ENCODE data around the gene EEF1G.
A peak's percentile ranks its signal among the peaks of the same experiment; 100 is the strongest.
"Not testable (repeated sequence)": the region's sequence is repeated elsewhere in the genome, so short reads cannot be mapped to it uniquely, and the experiment has no call there.

The EEF1G gene

DNA sequence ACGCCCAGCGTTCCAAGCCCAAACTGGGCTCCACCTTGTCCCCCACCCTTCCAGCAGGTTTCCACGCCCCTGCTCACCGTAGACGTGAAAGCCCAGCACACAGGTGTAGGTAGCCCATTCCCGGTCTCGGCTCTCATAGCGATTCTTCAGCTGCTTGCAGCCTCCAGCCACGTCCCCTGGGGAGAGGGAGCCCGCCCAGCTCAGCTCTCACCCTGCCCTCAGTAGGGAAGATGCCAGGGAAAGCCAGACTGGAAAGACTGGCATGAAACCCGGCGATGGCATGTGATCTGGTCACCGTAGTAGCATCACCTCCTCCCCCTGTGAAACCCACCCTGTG is 29.3 kb upstream of the EEF1G start:
- no peak for DNase-seq

DNA sequence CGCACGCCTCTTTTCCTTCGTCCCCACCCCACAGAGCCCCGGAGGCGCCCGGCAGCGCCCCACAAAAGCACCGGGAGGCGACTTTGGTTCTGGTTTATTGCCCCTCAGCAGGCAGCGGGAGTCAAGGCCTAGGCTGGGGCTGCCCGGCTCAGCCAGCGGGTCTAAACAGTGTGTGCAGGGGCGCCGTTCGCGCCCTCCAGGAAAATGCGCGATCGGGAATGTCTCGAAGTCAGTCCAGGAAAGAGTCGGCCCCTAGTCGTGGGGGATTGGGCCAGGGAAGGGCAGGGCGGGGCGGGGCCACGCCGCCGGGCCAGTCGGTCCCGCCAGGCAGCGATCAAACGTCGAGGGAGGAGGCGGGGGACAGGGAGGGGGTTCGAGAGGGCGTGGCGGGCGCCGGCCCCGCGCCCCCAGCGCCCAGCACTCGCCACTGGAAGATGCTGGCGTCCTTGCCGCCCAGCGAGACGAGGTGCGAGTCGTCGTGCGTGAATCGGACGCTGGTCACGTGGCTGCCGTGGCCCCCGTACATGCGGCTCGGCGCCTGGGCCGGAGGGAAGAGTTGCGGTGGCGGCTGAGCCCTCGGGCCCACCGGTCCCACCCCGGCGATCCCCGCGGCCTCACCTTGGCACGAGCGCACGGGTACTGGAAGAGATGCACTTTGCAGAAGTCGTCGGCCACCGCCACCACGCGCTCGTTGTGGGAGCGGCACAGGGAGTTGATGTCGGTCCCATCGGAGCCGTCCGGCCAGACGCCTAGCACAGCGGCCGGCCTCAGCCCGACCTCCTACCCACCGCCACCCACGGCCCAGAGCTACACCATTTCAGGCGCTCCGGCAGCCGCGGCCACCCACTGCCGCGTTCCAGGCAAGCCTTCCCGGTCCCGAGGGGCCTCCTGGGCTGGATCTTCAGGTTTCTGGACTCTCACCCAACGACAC is 28.7 kb upstream of the EEF1G start:
- no peak for DNase-seq

DNA sequence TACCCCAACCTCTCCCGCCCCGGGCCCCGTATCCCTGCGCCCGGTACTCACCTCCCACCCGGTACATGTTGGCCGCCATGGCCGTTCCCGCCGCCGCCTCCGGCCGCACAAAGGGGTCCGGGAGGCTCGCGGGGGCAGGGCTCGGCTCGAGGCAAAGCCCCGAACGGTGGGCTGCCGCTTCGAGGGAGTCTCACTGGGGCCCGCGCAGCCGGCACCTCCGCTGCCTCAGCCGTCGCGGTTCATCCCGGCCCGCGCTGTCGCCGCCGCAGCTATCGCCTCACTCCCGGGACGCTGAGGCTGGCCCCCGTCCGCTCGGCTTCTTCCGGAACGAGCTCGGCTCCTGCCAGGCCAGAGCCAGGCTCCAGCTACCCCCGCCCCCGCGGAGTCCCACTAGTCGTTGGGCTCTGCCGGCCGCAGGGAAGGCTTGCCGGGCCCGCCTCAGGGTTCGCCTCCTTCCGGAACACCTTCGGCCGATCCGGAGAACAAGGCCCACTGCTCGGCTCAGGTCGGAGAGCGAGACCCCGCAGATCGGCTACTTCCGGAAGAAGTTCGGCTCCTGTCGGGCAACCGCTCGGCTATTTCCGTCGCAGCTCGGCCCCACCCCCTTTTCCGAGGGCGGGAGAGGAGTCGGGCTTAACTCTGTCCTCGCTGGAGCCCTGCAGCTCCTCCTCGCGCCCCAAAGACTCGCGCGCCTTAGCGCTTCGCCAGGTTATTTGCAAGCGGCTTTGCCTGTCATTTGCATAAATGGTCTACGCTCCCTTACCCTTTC is 27.9 kb upstream of the EEF1G start, which contains the start of gene MTA2:
Gene MTA2, minus strand, starts transcription at position 494 of the 769 bp plus-strand sequence. Its CDS starts 415 bp downstream, at position 79.
- DNase-seq: peak; percentile 100

DNA sequence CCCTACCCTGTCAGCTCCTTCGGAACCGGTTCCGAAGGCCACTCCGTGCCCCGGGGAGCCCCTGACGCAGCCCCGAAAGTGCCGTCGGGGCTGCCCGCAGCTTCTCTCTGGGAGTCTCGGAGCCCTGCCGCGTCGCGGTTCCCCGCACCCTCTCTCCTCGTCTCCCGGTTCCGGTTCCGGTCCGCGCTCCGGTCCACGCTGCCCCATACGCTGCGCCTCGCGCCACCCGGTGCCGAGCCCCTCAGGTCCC is 27.4 kb upstream of the EEF1G start:
- peak; percentile 56 for DNase-seq

DNA sequence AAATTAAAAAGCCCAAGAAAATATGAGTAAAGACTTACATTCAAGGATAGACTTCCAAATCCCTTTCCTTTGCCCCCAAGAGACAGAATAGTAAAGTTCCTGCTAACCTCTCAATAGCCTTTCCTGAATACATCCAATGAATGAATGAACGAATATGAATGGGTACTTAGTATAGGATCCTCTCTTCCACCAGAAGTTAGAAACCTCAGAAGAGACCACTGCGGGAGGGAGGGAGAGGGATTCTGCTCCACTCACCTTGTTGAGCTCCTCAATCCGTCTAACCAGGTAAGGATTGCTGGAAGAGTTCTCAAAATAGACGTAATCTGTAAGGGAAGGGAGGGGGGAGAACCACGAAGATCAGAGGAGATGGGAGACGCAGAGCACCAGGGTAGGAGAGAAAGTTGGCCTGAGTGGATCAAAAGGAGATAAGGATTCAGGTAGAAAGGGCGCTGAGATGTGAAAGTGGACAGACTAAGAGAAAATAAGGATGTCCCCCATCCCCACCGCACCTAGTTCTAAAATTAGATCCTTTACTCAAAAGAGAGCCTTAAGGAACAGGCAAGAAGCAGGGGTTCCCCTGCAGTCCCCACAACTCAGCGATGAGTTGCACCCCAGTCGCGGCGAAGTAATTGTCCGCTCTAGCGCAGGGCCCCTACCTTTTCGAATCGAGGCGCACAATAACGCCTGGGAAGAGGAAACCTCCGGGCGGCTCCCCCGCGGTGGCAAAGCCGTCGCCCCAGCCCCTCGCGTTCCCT is 26.9 kb upstream of the EEF1G start:
- peak; percentile 43 for DNase-seq

DNA sequence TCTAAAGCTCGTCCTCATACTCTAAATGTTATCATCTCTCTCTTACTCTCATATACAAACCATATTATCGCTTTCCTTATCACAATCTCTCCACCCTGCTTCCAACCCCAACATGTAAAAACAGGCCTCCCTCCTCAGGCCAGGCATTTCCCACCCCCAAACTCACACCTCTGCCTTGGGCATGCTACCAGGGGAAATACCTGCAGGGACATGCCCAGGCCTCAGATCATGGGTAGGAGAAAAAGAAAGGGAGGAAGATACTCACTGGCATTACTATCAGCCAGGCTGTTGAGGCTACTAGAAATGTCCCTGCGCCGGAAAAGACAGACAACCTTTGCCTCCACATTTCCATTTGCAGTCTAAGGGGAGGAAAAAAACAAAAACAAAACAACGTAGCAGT is 26.2 kb upstream of the EEF1G start:
- no peak for DNase-seq

DNA sequence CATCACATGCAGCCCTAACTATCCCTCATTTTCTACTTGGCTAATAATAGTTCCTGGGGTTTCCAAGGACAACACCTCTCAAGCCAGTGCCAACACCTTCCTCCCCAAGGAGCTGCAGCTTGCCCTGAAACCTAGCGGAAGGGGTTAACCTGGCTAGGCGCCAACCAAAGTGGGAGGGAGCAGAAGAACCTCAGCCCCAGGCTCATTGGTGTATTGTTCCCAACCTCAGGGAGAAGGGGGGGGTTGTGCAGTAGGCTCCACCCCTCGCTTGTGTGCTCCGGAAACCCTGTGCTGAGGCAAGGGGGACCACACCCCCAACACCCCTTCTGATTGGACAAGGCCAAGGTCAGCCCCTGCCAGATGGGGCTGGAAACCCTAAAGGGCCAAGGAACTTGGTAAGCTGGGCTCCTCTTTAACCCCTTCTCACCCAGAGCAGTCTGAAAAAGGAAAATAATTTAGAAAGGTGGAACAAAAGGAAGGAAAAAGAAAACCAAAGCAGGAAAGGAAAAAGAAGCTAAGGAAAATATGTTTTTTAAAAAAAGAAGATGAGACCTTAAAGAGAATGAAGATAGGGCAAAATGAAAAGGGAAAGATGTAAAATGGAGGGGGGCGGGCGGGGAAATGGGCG is 25.5 kb upstream of the EEF1G start:
- peak; percentile 96 for DNase-seq

DNA sequence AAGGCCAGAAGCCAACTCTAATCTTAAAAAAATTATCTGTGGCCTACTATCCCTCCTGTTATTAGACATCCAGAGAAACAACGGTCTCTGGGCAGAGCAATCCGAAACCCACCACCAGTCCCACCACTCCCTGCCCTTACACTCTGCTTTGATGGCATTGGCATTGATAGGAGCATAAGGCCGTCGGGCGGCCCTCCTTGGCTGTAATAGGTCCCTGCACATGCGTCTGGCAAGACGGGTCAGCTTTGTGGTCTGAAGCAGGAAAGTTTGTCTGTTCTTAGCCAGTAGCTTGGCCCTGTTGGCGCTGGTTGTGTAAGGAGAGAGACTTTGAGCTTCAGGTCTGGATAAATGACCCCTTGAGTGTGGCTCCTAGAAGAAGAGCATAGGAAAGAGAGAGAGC is 21.4 kb upstream of the EEF1G start:
- DNase-seq: no peak

DNA sequence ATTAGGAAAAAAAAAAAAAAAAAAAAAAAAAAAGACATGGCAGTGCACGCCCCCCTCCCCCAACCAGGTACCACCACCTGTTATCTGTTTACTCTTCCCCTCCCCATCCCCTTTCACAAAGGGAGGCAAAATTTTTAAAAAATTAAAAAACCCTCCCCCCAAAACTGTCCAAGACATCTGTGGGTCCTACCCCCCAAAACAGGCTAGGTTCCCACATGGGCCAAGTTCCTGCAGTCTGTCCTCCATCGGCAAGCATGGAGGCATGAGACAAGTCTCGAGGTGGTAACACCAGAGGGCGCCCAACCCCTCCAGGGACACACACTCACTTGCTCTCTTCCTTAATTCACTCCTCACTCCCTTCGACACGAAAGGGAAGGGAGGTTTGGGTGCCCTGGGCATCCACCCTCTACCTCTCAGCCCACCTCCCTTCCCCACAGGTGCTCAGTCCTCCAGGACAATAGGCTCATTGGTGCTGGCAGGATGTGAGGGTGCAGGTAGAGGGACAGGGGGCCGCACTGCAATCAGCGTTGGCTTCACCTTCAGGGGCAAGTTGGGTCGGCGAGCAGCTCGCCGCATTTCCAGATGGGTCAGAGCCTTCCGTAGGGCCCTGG is 19.8 kb upstream of the EEF1G start:
- peak; percentile 79 for DNase-seq

DNA sequence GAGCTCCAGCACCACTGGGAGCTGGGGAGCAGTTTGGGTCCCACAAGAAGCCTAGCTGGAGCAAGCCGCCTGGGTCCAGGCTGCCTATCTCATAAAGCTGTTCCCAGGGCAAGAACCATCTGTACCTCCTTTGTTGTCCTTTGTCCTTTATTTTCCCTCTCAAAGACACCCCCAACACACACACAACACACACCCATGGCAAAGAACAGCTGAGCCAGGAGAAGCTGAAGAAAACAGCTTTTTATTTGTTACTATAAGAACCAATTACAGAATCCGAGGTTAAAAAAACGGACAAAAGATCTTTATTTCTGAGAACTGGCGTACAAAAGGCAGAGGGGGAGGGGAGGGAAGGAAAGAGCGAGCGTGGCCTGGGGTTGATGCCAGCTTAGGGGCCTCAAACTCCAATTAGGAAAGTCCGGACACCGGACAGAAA is 19.3 kb upstream of the EEF1G start:
- DNase-seq: no peak

DNA sequence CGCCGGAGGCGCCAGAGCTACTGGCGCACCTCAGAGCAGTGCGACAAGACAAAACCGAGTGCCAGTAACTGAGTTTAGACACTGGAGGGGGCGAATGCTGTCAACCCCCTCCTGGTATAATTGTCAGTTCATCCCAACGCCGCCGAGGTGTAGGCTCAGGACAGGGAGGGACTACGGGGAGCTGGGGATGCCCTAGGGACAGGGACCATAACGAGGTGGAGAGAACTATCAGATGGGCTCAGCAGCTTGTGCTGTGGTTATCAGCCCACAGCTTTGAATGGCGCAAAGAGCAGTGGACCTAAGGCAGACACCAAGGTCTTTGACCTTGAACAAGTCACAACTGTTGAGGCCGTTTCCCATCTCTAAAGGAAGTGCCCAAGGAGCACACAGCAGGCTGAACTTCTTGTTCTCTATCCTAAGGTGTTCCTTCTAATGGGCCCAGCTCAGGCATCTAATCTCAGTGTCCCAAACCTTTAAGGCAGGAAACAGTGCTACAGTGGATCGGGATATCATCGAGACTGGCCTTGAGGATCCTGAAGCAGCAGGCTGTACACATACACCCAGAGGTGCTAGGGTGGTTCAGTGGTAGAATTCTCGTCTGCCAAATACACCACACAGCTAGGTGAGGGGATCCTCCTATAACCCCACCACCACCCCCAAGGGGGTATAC is 18.6 kb upstream of the EEF1G start:
- DNase-seq: no peak

DNA sequence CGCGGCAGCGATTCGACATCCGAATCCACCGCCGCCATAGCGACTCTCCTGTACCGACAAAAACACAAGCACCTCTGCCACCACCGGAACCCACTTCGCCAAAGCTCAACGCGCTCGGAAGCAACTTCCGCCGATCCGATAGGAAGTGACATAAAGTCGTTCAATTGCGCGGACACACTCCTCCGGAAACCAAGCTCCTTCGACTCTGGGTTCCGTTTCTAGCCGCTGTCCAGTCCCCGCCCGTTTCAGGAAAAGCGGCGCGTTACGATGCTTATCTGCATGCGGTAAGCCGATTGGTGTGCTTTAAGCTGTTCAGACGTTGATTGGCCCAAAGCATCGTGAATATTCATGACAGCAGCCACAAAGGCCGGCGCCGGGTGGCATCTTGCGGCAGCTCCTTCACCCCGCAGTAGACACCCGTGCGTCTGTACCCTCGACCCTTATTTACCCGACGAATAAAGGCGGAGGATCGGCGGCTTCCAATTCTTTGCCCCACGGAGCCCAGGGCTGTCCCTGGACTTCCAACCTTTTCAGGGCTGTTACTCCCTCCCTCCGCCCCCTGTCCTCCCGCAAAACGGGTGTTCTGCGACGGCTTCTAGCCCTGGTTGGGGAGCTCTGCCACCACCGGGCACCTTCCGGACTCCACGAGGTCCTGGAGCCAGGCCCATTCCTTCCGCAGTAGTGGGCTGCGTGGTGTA is 17.9 kb upstream of the EEF1G start, which contains the start of gene TUT1:
Gene TUT1, minus strand, starts transcription at position 76 of the 698 bp plus-strand sequence. Its CDS starts 38 bp downstream, at position 38.
- peak; percentile 96 for DNase-seq

DNA sequence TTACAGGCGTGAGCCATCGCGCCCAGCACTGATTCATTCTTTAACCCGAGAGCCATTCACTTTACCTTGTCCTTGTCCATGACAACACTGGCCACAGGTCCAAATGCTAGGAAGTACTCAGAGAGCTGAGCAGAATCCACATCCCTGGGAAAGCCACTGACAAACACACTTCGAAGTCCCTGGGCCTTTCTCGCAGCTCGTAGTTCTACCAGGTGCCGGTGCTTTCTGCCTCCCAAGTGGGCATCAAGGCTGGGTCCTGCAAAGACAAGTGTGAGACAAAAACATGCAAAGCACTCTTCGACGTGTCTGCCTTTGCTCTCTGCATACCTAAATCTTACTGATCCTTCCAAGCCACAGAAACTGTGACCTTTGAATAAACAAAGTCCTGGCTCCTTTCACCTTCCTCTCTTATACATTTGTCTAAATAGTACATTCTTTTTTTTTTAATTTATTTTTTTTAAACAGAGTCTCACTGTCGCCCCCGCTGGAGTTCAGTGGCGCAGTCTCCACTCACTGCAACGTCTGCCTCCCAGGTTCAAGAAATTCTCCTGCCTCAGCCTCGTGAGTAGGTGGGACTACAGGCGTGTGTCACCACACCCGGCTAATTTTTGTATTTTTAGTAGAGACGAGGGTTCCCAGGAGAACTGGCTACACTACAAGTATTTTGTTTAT is 15.4 kb upstream of the EEF1G start:
- DNase-seq: no peak

DNA sequence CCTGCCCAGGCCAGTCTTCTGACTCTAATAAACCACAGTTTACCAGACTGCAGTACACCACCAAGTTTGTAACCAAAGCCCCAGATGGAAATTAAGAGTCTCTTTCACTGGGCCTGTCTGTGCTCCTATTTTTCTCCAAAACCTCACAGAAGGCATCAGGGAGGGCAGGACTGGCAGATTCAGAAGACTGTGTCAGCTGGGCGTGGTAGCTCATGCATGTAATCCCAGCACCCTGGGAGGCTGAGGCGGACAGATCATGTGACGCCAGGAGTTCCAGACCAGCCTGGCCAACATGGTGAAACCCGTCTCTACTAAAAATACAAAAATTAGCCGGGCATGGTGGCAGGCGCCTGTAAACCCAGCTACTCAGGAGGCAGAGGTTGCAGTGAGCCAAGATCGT is 11.7 kb upstream of the EEF1G start:
- not testable (repeated sequence) for DNase-seq

DNA sequence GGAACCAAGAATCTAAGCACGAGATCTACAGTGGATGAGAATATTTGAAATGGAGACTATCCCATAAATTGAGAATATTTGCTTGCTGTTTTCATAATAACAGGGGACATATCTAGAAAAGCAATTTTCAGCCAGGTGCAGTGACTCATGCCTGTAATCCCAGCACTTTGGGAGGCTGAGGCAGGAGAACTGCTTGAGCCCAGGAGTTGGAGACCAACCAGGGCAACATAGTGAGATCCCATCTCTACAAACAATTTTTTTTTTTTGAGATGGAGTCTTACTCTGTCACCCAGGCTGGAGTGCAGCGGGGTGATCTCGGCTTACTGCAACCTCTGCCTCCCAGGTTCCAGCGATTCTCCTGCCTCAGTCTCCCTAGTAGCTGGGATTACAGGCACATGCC is 8.0 kb upstream of the EEF1G start:
- DNase-seq: not testable (repeated sequence)

DNA sequence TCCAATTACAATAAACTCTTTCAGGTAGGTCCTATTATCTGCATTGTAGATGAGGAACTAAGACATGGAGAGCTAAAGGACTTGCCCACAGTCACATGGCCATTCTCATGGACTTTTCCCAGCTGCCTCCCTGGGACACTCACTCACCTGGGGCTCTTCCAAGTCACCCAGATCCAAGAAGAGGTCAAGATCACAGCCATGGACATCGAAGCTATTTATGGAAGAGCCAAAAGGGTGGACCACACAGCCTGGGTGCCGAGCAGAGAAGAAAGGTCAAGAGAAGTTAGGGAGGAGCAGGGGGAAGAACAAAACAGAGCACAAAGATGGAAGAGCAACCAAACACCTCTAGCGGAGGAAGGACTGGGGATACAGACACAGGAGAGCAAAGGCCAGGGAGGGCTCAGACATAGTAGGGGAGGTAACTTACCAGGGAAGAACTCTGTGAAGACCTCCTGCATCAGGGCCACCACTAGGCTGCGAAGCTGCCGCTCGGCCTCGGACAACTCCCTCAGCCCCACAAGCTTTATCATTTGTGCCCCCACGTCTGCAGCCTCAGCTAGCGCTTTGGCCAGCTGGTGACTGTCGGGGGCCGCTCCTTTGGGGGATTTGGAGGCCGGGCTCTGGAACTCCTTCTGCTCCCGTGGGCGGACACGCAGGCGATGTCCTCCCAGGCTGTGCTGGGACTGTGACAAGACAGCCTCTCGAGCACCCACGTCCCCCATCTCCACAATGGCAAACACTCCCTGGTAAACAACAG is 7.4 kb upstream of the EEF1G start:
- no peak for DNase-seq

DNA sequence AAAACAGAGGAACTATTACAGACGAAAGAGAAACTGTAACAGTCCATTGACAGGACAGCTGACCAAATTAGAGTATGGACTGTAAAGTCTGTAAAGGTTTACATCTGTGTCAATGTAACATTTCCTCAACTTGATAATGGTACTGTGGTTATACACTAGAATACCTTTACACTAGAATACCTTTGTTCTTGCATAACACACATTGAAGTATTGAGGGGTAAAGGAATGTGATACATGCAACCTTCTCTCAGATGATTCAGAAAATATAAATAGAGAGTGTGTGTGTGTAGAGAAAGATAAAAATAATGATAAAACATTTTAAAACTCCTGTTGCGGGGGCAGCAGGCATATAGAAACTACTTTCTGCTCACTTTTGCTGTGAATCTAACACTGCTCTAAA is 5.6 kb upstream of the EEF1G start:
- no peak for DNase-seq

DNA sequence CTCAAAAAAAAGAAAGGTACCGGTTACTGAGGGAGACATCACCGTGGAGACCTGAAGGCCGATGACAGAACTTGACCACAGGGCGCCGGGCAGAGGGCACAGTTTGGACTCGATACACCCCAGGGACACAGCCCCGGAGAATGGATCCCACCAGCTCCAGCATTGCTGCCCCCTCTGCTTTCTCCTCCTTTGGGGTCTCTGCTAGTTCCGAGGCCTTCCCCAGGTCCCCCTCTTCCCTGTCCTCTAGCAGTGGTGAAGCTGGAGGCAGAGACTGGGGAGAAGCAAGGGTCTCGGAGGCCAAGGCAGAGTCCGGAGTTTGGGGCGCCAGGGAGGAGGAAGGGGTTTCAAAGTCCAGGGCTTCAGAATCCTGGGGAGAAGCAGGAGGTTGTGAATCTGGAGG is 4.8 kb upstream of the EEF1G start:
- no peak for DNase-seq

DNA sequence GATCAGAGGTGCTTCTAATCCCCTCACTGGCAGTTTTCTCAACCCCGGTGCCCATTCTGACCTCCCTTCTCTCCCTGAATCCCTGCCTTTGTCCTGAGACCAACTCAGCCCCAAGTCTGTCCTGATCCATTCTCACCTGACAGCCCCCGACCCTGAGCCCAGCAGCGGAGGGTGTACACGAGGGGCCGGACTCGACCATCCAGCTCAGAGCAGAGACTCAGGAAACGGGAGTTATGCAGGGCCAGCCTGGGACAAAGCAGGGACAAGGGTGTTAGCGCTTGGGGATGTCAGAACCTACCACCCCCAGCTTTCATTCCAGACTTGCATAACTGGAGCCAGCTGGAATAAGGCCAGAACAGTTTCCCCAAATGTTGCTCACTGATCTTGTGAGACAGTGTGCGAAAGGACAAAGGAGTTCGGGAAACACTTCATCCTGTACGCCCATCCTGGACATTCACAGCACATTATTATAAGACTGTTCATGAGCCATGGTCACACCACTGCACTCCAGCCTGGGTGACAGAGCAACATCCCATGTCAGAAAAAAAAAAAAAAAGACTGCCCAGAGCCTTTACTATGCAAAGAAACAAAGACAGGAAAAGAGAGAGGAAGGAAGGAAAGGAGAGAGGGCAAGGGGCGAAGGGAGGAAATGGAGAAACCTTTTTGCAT is 3.5 kb upstream of the EEF1G start:
- DNase-seq: no peak

All from activated naive CD4-positive, alpha-beta T cell treated with Interleukin-2 at 50 U/mL for 16 hours (primary cell).